Measurements from ENCODE around the gene MRPL37.

MRPL37 gene

DNA sequence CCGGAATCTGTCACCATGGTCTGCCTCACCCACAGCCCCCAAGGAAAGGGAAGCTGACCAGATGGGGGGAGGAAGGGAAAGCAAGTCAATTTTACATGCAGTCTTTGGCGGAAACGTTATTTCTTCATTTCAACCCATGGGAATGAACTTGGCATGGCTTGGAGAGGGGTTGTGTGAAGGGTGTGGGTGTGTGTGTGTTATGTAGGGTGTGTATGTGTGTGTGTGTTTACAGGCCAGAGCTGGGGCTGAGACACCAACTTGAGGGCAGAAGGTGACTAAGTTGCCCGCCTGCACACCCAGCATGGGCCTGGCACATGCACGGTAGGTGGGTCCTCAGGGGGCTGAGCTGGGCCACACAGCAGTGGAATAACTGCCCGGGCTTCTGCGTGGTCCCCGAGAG lies 65.2 kb downstream of the MRPL37 start:
- DNase-seq (ENCODE audit: low spot score), result no peak

DNA sequence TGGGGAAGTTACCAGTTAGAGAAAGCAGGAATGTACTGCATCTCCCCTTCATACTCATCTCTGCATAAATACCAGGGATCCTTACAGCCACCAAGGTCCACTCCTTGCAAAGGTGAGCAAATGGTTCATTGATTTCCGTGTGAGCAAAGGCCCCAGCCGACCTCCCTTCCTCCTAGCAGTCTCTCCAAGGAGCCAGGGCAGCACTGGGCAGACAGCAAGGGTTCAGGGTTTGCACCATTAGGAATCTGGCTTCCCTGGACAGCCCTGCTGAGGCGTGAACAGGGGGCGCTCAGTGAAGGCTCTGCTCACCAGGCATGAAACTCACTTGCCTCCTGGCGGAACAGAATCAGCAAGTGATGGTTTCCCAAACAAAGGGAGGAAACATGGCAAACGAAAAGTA lies 65.7 kb downstream of the MRPL37 start:
- no peak for DNase-seq (ENCODE audit: low spot score)

DNA sequence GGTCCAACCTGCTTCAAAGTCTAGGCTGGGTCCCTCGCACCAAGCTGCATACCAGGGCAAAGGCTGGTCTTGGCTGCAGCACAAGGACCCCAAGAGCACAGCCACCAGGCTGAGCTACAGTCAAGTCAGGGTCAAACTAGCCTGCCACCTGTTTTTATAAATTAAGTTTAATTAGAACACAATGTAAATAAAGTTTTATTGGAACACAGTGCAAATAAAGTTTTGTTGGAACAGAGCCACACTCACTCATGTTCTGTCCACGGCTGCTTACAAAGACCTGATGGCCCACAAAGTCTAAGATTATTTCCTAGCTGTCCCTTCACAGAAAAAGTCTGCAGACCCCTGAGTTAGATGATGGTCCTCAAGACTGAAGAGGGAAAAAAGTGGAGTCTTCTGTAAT lies 66.2 kb downstream of the MRPL37 start:
- DNase-seq (ENCODE audit: low spot score), result no peak

DNA sequence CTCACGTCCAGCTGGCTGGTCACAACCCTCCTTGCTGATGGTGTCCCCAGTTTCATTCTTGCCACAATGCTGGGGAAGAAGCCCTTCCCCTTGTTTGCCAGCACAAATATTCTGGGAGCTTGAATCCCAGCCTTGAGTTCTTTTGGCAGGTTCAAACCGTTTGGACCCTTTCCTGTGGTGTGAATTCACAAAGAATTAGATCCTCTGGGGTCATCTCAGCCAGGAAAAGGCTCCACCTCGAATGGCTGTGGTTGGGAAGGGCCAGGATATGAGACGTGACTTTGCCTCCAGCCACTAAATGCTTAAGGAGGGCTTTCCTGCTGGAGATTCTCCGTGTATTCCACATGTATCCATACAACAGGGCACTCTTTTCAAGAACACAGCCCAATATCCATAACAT lies 66.9 kb downstream of the MRPL37 start:
- no peak for DNase-seq (ENCODE audit: low spot score)

All from pons (tissue), 1 donor.